MM.1S (cell line): Measurements from ENCODE around the gene ANKRD44.

Experiments used
- DNase-seq: peaks from one replicate; pipeline ENCODE4 v3.0.0-alpha.2; 2015
- H2AFZ ChIP-seq: fragments of 300-600 bp; sonication (generic); 2 replicates; pipeline ENCODE4 v1.6.0; 2016; ENCODE audit warnings: antibody characterized with exemption, low read length
- H3F3A ChIP-seq: fragments of 300-600 bp; sonication (generic); 2 replicates; pipeline ENCODE4 v1.6.1; 2016; ENCODE audit warnings: mild to moderate bottlenecking, antibody characterized with exemption, low read length, moderate library complexity, mixed read lengths; ENCODE audit not compliant: insufficient read depth
- H3K27ac ChIP-seq: fragments of 300-600 bp; sonication (generic); 2 replicates; pipeline ENCODE4 v1.5.1; 2016; ENCODE audit warnings: mild to moderate bottlenecking, low read length
- H3K27me3 ChIP-seq: fragments of 300-600 bp; sonication (generic); replicated peaks from 2 replicates; pipeline ENCODE4 v1.6.0; 2016; ENCODE audit warnings: low read length; ENCODE audit not compliant: insufficient read depth
- H3K36me3 ChIP-seq: fragments of 300-600 bp; sonication (generic); replicated peaks from 2 replicates; pipeline ENCODE4 v1.6.1; 2016; ENCODE audit warnings: mild to moderate bottlenecking, low read length, mixed read lengths; ENCODE audit not compliant: insufficient read depth
- H3K4me1 ChIP-seq: fragments of 300-600 bp; sonication (generic); 2 replicates; pipeline ENCODE4 v1.6.1; 2016; ENCODE audit warnings: low read length, mixed read lengths
- H3K4me2 ChIP-seq: fragments of 300-600 bp; sonication (generic); 2 replicates; pipeline ENCODE4 v1.6.0; 2016; ENCODE audit warnings: low read depth, low read length
- H3K4me3 ChIP-seq: fragments of 300-600 bp; sonication (generic); 2 replicates; pipeline ENCODE4 v1.5.1; 2016; ENCODE audit warnings: low read length, mixed read lengths
- H3K79me2 ChIP-seq: fragments of 300-600 bp; sonication (generic); 2 replicates; pipeline ENCODE4 v1.6.1; 2016; ENCODE audit warnings: mixed run types, low read length, mixed read lengths
- H3K9ac ChIP-seq: fragments of 300-600 bp; sonication (generic); 2 replicates; pipeline ENCODE4 v1.6.1; 2016; ENCODE audit warnings: low read length, mixed read lengths
- H3K9me2 ChIP-seq: fragments of 300-600 bp; sonication (generic); replicated peaks from 2 replicates; pipeline ENCODE4 v1.6.1; 2016; ENCODE audit warnings: mild to moderate bottlenecking, low read length, mixed read lengths; ENCODE audit not compliant: insufficient read depth
- H3K9me3 ChIP-seq: fragments of 300-600 bp; sonication (generic); replicated peaks from 2 replicates; pipeline ENCODE4 v1.6.1; 2016; ENCODE audit warnings: mild to moderate bottlenecking, low read length, mixed read lengths; ENCODE audit not compliant: insufficient read depth
- H4K20me1 ChIP-seq: fragments of 300-600 bp; sonication (generic); 2 replicates; pipeline ENCODE4 v1.6.1; 2016; ENCODE audit warnings: mild to moderate bottlenecking, low read length, moderate library complexity, mixed read lengths; ENCODE audit not compliant: insufficient read depth
- CTCF ChIP-seq: fragments of 300-600 bp; sonication (generic); IDR thresholded peaks from 2 replicates; pipeline ENCODE4 v1.5.1; 2016; ENCODE audit warnings: antibody characterized with exemption, low read length, mixed read lengths
- EZH2 ChIP-seq: fragments of 300-600 bp; sonication (generic); optimal IDR thresholded peaks from 2 replicates; pipeline ENCODE3; 2017; ENCODE audit warnings: low read depth, mild to moderate bottlenecking, antibody characterized with exemption, low read length, mixed read lengths
- EZH2phosphoT487 ChIP-seq: fragments of 300-600 bp; sonication (generic); IDR thresholded peaks from 2 replicates; pipeline ENCODE4 v1.6.1; 2018; ENCODE audit warnings: antibody characterized with exemption, low read length

ANKRD44 gene

GRCh38 chr2:197137826-197138477, 172.6 kb downstream of the ANKRD44 start:
- no peak for TF ChIP-seq CTCF
- TF ChIP-seq EZH2phosphoT487: no peak
- no peak for TF ChIP-seq EZH2
- no peaks in the 10 kb centered on the region for H4K20me1 ChIP-seq
- H3K4me1 ChIP-seq: no peaks in the 10 kb centered on the region
- H3K27ac ChIP-seq: no peak overlapping the region
- H3F3A ChIP-seq: no peaks in the 10 kb centered on the region
- H3K4me3 ChIP-seq: no peak overlapping the region
- no peak for DNase-seq
- H3K9ac ChIP-seq: no peak overlapping the region
- H3K4me2 ChIP-seq: no peak overlapping the region
- no peaks in the 10 kb centered on the region for H3K27me3 ChIP-seq
- no peaks in the 10 kb centered on the region for H3K36me3 ChIP-seq
- no peak overlapping the region for H2AFZ ChIP-seq
- 0 out of 2 replicates have a peak, but pooled peaks cover 6% of the 10 kb centered on the region for H3K79me2 ChIP-seq
- H3K9me2 ChIP-seq: no peaks in the 10 kb centered on the region
- H3K9me3 ChIP-seq: no peaks in the 10 kb centered on the region

- Histone ChIP-seq H3K9ac (no peak overlapping the region), H3K9me3 (no peaks in the 10 kb centered on the region), H3K27me3 (no peaks in the 10 kb centered on the region), H3F3A (no peaks in the 10 kb centered on the region), H4K20me1 (no peaks in the 10 kb centered on the region), H3K9me2 (no peaks in the 10 kb centered on the region), H3K27ac (no peak overlapping the region), H3K4me1 (no peaks in the 10 kb centered on the region), H3K36me3 (no peaks in the 10 kb centered on the region), H3K4me3 (no peak overlapping the region), H2AFZ (no peak overlapping the region), H3K79me2 (0 out of 2 replicates have a peak, but pooled peaks cover 6% of the 10 kb centered on the region), H3K4me2 (no peak overlapping the region)
- TF ChIP-seq EZH2phosphoT487 (no peak), EZH2 (no peak), CTCF (no peak)
- no peak for DNase-seq
Measured at GRCh38 chr2:197137231-197137630, 173.3 kb downstream of the ANKRD44 start.

GRCh38 chr2:197136452-197136851, 174.1 kb downstream of the ANKRD44 start:
- H2AFZ ChIP-seq: no peak overlapping the region
- H3K9me3 ChIP-seq: no peaks in the 10 kb centered on the region
- H3K27me3 ChIP-seq: no peaks in the 10 kb centered on the region
- H3K27ac ChIP-seq: no peak overlapping the region
- no peaks in the 10 kb centered on the region for H3F3A ChIP-seq
- H3K36me3 ChIP-seq: no peaks in the 10 kb centered on the region
- no peaks in the 10 kb centered on the region for H3K4me1 ChIP-seq
- no peak for DNase-seq
- 0 out of 2 replicates have a peak, but pooled peaks cover 6% of the 10 kb centered on the region for H3K79me2 ChIP-seq
- no peak overlapping the region for H3K9ac ChIP-seq
- no peaks in the 10 kb centered on the region for H4K20me1 ChIP-seq
- no peak overlapping the region for H3K4me3 ChIP-seq
- H3K4me2 ChIP-seq: no peak overlapping the region
- no peaks in the 10 kb centered on the region for H3K9me2 ChIP-seq
- no peak for TF ChIP-seq EZH2phosphoT487
- TF ChIP-seq EZH2: no peak
- TF ChIP-seq CTCF: no peak
